Activated CD8-positive, alpha-beta T cell treated with anti-CD3 and anti-CD28 coated beads for 36 hours (primary cell): Measurements from ENCODE around the gene SOAT1. TPM values are rescaled to one million over a fixed set of nuclear protein-coding genes. Genes with fewer than 3 reads are reported as not detected.

Experiments used
- ATAC-seq: fragments of 200-7000 bp; cut with Tn5 transposase; one replicate; pipeline ENCODE4 v1.10.0; 2021; ENCODE audit warnings: mild to moderate bottlenecking, moderate library complexity
- CTCF ChIA-PET: fragments of 350-600 bp; sonication (Branson Sonifier 250); formaldehyde crosslinking; loops from one replicate; lab custom pipeline; 2021; ENCODE audit warnings: antibody characterized with exemption; lab: Charles Lee
- POLR2A ChIA-PET: fragments of 350-600 bp; sonication (Branson Sonifier 250); formaldehyde crosslinking; loops from one replicate; lab custom pipeline; 2021; ENCODE audit warnings: antibody characterized with exemption; lab: Charles Lee
- DNase-seq: peaks from one replicate; pipeline ENCODE4 v3.0.0-alpha.2; 2020
- H3K27ac Mint-ChIP-seq: one replicate; pipeline ENCODE4 v1.8.0; 2021; ENCODE audit warnings: mild to moderate bottlenecking, mixed read lengths
- H3K27me3 Mint-ChIP-seq: one replicate; pipeline ENCODE4 v1.8.0; 2021; ENCODE audit warnings: mixed read lengths
- H3K36me3 Mint-ChIP-seq: one replicate; pipeline ENCODE4 v1.8.0; 2021; ENCODE audit warnings: low read depth, mixed read lengths
- H3K4me1 Mint-ChIP-seq: one replicate; pipeline ENCODE4 v1.8.0; 2021; ENCODE audit warnings: low read depth, mixed read lengths
- H3K4me3 Mint-ChIP-seq: one replicate; pipeline ENCODE4 v1.8.0; 2021; ENCODE audit warnings: mild to moderate bottlenecking, moderate library complexity, mixed read lengths
- H3K9me3 Mint-ChIP-seq: one replicate; pipeline ENCODE4 v1.8.0; 2021; ENCODE audit warnings: mixed read lengths
- intact Hi-C: fragments of 100-400 bp; cut with micrococcal nuclease; formaldehyde crosslinking; loops from one replicate; pipeline ENCODE4 v1.10.0; 2022
- total RNA-seq, 2 experiments: library from RNA; stranded (reverse); gene quantifications; one replicate each; pipeline ENCODE4 v1.2.3, GENCODE V29; 2021
- TF ChIP-seq, protein P1 (sequence below): fragments of 200-600 bp; IDR thresholded peaks from one replicate; pipeline ENCODE4 v1.8.0; 2022; ENCODE audit warnings: antibody characterized with exemption, mild to moderate bottlenecking

The SOAT1 gene
- total RNA-seq, 2 experiments from 2014 or later: 58.0 to 58.7 TPM

DNA sequence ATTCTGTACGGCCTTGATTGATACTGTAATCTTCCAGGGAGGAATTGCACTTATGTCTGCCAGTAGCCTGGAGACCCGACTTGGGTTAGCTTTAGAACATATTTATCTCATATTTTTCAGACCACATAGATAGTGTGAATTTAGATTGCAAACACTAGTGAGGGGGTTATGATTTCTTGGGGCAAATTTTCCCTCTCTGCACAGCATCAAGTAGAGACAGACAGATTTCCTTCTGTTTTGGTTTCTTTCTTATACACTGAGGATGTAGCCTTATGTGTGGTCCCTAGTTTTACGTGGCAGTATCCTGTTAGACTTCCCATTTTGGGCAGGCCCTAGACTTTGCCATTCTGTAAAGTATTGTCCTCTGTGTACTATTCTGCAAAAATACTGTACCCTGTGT, 29.0 kb downstream of the SOAT1 start:
- no peaks in the 10 kb centered on the region for H3K27me3 Mint-ChIP-seq
- peaks cover 4% of the 10 kb centered on the region for H3K9me3 Mint-ChIP-seq
- H3K4me3 Mint-ChIP-seq: no peak overlapping the region
- no peak overlapping the region for H3K27ac Mint-ChIP-seq
- TF ChIP-seq, protein P1, sequence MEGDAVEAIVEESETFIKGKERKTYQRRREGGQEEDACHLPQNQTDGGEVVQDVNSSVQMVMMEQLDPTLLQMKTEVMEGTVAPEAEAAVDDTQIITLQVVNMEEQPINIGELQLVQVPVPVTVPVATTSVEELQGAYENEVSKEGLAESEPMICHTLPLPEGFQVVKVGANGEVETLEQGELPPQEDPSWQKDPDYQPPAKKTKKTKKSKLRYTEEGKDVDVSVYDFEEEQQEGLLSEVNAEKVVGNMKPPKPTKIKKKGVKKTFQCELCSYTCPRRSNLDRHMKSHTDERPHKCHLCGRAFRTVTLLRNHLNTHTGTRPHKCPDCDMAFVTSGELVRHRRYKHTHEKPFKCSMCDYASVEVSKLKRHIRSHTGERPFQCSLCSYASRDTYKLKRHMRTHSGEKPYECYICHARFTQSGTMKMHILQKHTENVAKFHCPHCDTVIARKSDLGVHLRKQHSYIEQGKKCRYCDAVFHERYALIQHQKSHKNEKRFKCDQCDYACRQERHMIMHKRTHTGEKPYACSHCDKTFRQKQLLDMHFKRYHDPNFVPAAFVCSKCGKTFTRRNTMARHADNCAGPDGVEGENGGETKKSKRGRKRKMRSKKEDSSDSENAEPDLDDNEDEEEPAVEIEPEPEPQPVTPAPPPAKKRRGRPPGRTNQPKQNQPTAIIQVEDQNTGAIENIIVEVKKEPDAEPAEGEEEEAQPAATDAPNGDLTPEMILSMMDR: no peak
- POLR2A ChIA-PET: no interaction called here
- H3K36me3 Mint-ChIP-seq: peaks cover 56% of the 10 kb centered on the region
- intact Hi-C loops: no loop called here
- DNase-seq (no peak), ATAC-seq (no peak)
- CTCF ChIA-PET: interaction anchor here (0.6 kb wide), 1 partner anchor 1014 kb away, joined by 3 read pairs; no protein-coding TSS in a partner anchor
- H3K4me1 Mint-ChIP-seq: peaks cover 28% of the 10 kb centered on the region

DNA sequence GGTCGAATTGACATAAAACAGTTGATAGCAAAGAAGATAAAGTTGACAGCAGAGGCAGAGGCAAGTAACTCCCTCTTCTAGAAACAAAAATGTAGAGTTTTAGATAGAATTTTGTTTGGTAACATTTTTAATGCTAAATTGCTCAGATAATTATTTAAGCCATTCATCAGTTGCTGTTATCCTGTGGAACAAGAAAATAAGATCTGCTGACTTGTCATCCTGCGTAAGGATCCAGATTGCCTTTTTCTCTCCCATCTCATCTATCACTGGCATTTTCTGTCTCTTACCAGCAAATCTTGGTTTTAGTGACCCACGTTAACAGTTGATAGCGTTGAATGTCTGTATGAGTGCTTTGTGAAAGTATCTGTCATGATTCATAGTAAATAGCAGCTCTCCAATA, 29.8 kb downstream of the SOAT1 start:
- no peaks in the 10 kb centered on the region for H3K27me3 Mint-ChIP-seq
- ATAC-seq (no peak), DNase-seq (no peak)
- H3K9me3 Mint-ChIP-seq: peaks cover 4% of the 10 kb centered on the region
- H3K4me1 Mint-ChIP-seq: peaks cover 25% of the 10 kb centered on the region
- TF ChIP-seq, protein P1: no peak
- H3K4me3 Mint-ChIP-seq: no peak overlapping the region
- ChIA-PET POLR2A (no interaction called here), CTCF (no interaction called here)
- no peak overlapping the region for H3K27ac Mint-ChIP-seq
- intact Hi-C loops: no loop called here
- H3K36me3 Mint-ChIP-seq: peaks cover 59% of the 10 kb centered on the region

DNA sequence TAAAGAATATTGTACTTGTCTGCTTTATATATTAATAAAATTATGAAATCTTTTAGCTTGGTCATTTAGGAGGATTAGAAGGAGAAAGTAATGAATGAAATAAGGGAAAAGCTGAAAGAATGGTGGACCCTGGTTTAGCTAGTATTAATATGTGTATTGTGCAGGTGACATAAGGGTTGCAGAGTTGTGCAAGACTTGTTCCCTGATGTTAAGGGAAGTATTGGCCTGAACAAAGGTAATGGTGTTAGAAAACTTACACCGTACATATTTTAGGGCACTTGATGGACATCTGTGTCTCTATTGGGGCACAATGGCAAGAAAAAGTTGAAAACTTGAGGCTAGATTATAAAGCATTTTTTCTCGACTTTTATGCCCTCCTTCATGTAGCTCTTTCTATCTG, 32.2 kb downstream of the SOAT1 start:
- POLR2A ChIA-PET: no interaction called here
- TF ChIP-seq, protein P1: no peak
- intact Hi-C loops: no loop called here
- no peak for DNase-seq
- H3K27ac Mint-ChIP-seq: no peak overlapping the region
- H3K4me1 Mint-ChIP-seq: peaks cover 32% of the 10 kb centered on the region
- no peak overlapping the region for H3K4me3 Mint-ChIP-seq
- CTCF ChIA-PET: no interaction called here
- peaks cover 6% of the 10 kb centered on the region for H3K9me3 Mint-ChIP-seq
- peaks cover 56% of the 10 kb centered on the region for H3K36me3 Mint-ChIP-seq
- no peaks in the 10 kb centered on the region for H3K27me3 Mint-ChIP-seq
- no peak for ATAC-seq

DNA sequence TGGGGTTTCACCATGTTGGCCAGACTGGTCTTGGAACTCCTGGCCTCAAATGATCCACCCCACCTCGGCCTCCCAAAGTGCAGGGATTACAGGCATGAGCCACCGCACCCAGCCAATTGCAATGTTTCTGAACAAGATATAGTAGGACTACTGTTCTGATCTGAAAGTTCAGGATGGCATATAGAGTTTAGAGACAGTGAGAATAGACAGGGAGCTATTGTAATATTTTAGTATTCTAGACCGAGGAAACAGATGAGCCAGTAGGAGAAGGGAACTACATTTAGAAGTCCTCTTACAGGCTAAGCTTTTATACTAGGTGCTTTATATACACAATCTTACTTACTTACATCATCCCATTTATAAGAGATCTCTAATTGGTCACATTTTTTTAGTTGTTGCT, 33.1 kb downstream of the SOAT1 start:
- DNase-seq (no peak), ATAC-seq (no peak)
- TF ChIP-seq, protein P1: no peak
- CTCF ChIA-PET: interaction anchor here (1.4 kb wide), 1 partner anchor 75 kb away, joined by 3 read pairs; no protein-coding TSS in a partner anchor
- Mint-ChIP-seq H3K27me3 (no peaks in the 10 kb centered on the region), H3K4me3 (no peak overlapping the region), H3K36me3 (peaks cover 51% of the 10 kb centered on the region), H3K27ac (no peak overlapping the region), H3K4me1 (peaks cover 28% of the 10 kb centered on the region), H3K9me3 (peaks cover 2% of the 10 kb centered on the region)
- intact Hi-C loops: no loop called here
- POLR2A ChIA-PET: interaction anchor here (1.5 kb wide), 1 partner anchor 35 kb away, joined by 3 read pairs; no protein-coding TSS in a partner anchor

DNA sequence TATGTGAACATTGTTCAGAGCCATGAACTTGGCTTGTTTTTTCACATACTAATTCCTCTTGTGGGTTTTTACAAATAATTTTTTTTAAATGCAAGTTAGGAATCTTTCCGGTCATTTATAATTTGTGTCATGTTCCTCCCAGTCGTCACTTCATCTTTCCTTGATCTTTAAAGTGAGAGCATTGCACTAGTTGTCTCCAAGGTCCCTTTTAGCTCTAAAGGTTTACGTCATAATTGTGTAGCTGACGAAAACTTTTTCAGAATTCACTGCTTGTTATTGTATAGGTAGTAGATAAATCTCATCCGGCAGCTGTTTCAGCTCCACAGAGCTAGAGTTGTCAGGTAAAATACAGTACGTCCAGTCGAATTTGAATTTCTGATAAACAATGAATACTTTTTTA, 33.6 kb downstream of the SOAT1 start:
- POLR2A ChIA-PET: interaction anchor here (1.5 kb wide), 1 partner anchor 35 kb away, joined by 3 read pairs; no protein-coding TSS in a partner anchor
- CTCF ChIA-PET: interaction anchor here (1.1 to 1.4 kb wide), 3 partner anchors 75 to 248 kb away, joined by 3 to 4 read pairs (median 4); no protein-coding TSS in a partner anchor
- ATAC-seq (no peak), DNase-seq (no peak)
- peaks cover 2% of the 10 kb centered on the region for H3K9me3 Mint-ChIP-seq
- peaks cover 48% of the 10 kb centered on the region for H3K36me3 Mint-ChIP-seq
- no peak overlapping the region for H3K27ac Mint-ChIP-seq
- H3K27me3 Mint-ChIP-seq: no peaks in the 10 kb centered on the region
- TF ChIP-seq, protein P1: no peak
- no peak overlapping the region for H3K4me3 Mint-ChIP-seq
- intact Hi-C loops: no loop called here
- peaks cover 24% of the 10 kb centered on the region for H3K4me1 Mint-ChIP-seq
